Bone marrow (tissue), 2 donors: Measurements from ENCODE around the gene HOXB7.

ENCODE experiments used
- DNase-seq, 2 donors: peaks; one replicate each; lab custom pipeline; 2025; lab: John Stamatoyannopoulos, UW

HOXB7 gene

GRCh38 chr17:48636177-48637018, 25.6 kb upstream of the HOXB7 start:
- DNase-seq: peak in 1 of 2 donors; percentile 43

DNA sequence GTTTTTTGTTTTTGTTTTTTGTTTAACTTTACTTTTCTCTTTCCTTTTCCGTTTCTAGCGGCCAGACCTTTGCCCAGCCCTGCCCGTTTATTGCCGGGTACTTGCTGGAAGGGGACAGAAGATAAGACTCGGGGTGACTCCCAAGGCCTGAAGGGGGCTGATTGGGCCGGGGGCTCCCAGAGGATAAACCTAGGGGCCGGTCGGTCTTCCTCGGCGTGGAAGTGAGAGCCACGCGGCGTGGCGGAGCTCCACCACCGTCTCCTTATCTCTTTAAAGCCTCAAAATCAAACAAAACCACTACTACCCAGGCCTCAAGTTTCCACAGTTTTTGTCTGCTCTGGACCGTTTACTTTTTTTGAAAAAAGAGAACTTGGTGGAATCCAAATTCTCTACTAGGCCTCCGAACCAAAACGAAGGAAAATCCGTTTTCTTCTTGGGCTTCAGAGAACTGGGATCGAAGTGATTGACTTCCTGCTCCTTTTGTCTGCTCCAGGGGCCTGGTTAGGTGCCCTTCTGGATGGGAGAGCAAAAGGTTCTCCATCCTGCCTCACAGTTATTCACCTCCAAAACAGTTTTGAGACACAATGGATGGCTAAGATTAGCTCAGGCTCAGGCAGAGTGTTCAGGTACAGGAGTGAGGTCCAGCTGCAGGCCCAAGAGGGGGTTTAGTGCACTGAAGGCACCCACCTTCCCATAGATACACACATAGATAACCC, 23.8 kb upstream of the HOXB7 start:
- no peak for DNase-seq

DNA sequence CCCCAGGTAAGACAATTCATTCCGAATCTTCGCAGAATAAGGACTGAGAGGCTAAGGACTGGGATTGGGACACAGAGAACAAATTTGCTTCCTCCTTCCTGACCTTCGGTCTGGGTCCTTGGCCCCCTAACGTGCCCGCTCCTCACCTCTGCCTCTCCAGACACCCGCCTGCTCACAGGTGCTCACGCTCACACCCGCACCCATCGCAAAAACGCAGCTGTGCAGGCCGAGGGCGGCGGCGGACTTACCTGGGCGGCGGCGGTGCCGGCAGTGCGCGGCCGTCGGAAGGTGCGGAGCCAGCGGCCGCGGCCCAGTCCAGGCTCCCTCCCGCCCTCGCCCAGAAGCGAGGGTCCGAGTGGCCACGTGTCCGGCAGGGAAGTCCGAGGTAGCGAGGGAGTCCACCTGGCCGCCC, 22.5 kb upstream of the HOXB7 start:
- DNase-seq: no peak

DNA sequence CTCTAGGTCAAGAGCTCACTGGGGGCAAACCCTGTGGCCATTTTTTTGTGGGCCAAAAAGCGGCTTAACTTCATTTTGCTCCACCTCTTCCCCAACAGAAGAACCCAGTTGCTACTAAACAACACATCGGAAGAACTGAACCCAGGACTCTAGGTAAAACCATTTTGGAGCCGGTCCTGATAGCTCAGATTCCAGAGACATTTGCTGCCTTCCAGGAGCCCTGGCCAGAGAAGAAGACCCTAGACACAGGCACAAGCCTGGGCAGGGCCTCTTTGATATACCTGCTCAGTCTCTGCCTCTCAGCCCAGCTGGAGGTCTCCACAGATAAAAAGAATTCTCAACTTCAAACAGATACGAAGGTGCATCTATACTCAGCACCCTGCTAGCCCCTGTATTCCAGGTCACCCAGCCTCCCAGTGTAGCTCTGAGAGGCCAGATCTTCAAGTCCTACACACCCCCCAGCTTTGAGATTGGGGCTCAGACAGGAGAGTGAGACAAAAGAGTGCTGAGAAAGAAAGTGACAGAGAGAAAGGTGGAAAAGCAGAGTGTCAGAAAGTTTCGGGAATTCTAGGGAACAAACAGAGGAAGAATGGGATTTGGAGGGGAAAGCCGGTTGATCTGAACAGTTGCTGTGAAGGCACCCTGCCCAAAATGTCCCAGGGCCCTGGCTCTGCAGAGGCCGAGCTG, 21.9 kb upstream of the HOXB7 start:
- DNase-seq: no peak

DNA sequence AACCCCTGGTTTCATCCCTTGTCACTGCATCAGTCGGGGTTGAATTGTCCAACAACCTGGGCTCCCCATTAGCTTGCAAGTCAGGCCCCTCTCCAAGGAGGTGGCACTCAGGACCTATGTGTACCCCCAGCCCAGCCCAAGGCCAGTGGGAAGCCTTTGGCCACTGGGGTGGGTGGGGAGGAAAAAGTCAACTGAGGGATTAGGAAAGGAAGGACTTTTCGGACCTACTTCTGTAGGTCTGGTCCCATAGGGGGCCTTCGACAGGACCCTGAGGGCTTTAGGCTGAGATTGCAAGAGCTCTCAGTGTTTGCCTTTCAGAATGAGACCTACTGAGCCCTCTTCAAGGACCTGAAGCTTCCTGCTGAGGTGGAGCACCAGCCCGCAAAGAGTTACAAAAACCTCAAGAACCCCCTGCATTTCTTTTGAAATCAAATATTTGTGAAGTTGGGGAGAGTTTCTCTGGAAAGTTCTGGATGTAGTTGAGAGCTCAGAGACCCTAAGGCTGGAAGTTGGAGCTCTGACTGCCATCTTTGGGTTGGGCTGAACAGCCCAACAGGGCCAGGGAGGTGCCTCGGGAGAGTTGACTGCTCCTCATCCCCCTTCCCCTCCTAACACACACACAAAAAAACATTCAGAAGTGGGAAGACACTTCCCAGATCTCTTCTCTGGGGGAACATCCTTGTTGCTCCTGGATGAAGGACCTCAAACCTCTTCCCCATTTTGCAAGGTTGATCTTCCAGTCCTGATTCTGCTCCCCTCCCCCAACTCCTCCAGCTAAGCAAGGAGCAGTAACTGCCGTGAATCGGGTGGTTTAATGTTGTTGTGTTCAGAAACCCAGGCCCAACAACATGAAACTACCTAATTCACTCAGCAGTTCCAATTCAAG, 21.1 kb upstream of the HOXB7 start:
- no peak for DNase-seq

DNA sequence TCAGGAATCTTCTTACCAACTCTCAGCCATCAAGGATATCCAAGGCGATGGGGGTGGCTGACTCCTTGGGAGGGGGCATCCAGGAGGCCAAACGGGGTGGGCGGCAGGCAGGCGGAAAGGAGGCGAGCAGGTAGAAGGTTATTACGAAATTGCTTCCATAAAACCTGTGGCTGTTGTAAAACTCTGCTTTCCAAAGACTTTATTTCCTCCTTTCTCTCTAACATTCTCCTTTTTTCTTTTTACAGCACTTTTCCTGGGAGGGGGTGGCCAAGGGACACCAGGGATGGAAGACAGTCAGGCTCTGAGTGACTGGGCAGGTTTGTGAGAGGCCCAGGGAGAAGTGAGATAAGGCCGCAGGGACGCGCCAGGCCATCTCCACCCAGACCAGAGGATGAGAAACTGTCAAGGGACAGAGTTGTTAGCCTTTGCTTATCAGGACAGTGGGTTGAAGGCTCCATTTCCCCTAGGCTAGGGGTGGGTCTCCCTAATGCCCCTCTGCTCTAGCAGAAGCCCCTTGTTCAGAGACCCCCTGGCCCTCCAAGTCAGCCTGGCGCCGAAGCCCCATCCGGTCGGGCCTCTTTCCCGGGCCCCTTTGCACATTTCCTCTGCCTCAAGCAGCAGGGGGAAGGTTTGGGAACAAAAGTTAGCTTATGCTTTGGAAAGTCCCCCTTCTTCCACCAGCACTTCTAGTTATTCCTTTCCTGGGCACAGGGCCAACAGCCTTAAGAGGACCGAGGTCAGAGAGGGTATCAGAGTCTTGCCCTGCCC, 20.3 kb upstream of the HOXB7 start:
- DNase-seq: no peak

- DNase-seq: no peak
Measured at GRCh38 chr17:48630009-48630924, 19.4 kb upstream of the HOXB7 start.

- DNase-seq: no peak
Measured at GRCh38 chr17:48629411-48629759, 18.6 kb upstream of the HOXB7 start.

GRCh38 chr17:48628649-48629410, 18.0 kb upstream of the HOXB7 start:
- no peak for DNase-seq

DNA sequence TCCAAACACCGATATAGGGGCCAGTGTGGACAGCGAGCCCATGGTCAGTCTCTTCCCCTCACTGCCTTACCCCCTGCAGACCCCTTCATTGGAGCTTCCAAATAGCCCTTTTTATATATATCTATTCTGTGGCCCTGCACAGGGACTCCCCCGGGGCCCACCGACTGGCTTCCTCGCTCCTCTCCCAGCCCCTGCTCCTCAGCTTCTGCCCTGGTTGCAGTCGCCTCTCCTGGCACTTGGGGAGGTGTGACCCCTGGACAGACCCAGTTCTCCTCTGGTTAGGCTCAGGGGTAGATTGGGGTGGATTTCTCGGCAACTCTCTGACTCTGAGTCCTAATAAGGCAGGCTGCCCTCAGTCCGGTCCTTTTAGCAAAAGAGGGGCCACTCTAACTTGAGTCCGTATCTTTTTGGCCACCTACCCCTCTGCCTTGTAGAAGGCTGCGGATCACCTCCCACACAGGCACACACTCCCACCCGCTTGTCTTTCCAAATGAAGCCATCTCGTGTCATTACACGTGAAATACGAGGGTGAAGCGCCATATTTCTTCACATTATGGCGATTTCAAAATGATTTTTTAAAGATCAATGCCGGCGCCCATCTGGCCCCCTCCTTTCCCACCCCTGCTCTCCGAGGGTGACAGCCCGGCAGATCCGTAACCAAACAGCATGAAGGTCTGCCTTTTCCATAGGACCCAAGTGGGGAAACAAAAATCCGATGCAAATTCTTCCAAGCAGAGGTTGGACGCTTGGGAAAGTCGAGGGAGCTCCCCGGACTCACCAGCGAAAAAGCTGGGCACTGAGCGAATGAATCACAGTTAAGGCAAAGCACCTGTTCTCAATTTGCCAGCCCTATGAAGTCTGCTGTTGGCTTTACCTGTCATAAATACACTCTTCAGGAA, 17.1 kb upstream of the HOXB7 start:
- no peak for DNase-seq

- no peak for DNase-seq
Measured at GRCh38 chr17:48627118-48627597, 16.3 kb upstream of the HOXB7 start.

DNA sequence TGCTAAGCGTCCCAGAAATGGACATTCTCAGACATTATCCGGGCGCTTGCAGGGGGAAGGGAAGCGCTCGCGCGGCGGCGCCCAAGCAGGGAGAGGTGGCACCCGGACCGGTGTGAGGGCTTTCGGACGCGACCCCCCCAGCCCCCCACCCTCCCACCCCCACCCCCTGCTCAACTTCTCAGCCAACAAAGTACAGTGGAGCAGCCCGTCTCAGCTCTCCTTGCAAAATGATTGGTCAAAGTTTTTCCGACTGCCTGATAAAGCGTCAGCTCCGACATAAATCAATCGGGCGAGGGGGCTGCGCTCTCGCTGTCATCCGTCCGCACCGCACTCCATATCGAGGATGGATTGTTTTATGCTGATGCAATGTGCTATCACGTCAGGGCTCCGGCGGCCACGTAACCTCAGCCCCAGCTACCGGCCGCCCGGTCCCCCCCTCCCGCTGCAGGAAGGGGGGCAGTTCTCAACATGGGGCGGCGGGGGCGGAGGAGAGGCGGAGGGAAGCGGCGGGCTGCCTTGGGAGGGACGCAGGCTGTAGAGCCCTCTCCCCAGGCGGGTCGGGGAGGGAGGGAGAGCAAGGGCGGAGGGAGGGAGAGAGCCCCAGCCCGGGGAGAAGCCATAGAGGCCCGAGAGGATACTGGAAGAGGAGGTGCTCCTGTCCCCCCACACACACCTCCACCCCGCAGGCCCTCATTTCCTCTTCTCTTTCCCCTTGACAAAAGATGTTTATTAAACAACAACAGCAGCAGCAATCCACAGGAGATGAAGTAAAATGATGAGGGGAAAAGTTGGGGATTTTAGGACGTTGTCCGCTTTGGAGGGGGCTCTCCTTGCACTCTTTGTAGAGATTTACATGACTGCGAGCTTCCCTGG, 15.7 kb upstream of the HOXB7 start, which contains the start of gene HOXB9:
HOXB9 (minus strand) TSS at position 114 of the 873 bp plus-strand sequence; CDS start at position 25, 89 bp downstream.
- DNase-seq: no peak

- peak in 1 of 2 donors; percentile 60 for DNase-seq
Measured at GRCh38 chr17:48625495-48626244, 14.9 kb upstream of the HOXB7 start.

DNA sequence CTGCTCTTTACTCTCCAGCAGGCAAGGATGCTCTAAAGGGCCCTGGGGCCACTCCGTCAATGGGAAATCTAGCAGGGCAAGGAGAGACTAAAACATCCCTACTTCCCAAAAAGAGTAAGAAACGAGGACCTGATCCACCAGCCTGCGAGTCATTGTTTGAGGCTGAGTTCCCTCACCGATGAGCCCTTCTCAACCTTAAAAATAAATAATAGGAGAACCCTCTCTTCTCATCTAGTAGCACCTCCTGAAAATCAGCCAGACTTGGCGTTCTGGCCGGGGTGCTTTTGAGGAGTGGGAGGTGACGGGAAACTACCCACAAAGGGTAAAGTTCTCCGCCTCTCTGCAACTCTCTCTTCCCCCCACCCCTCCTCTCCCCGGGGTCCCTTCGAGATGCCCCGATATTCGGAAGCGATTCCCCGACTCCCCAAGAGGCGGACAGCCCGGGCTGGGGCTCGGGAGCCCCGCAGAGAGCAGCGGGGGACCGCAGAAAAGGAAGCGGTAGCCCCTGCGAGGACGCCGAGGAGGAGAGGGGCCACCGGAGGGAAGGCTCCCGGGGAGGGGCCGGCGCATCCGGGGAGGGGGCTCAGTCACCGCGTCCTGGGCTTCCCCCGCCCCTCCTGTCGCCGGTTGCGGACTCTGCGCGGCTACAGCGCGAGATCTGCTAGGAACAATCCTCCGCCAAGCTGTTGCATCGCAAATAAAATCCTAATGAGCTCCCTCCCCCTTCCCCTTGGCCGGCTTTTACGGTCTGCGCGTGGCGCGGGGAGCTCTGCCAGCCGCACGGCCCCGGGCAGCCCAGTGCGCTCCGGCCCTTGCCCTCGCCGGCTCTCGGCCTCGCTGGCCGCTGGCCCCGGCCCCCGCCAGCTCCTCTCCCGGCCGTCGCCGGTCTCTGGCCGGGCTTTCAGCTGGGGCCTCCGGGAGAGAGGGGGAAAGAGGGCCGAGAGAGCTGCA, 14.0 kb upstream of the HOXB7 start:
- DNase-seq: peak in 1 of 2 donors; percentile 43

GRCh38 chr17:48624118-48624517, 13.3 kb upstream of the HOXB7 start:
- no peak for DNase-seq
